GM21381 (cell line): Measurements from ENCODE around the gene ZNF446.
"Not testable (repeated sequence)": the region's sequence is repeated elsewhere in the genome, so short reads cannot be mapped to it uniquely, and the experiment has no call there.

Experiments used
- ATAC-seq: cut with Tn5 transposase; IDR thresholded peaks from one replicate; pipeline ENCODE4 v1.9.1; 2021; ENCODE audit warnings: mild to moderate bottlenecking, moderate library complexity; ENCODE audit not compliant: unreplicated experiment

Gene ZNF446

GRCh38 chr19:58499021-58499927 is 23.1 kb downstream of the ZNF446 start:
- peak; percentile 89 for ATAC-seq

GRCh38 chr19:58500242-58500641 is 24.1 kb downstream of the ZNF446 start:
- ATAC-seq = no peak

- not testable (repeated sequence) for ATAC-seq
Observed at GRCh38 chr19:58507602-58508223, 31.6 kb downstream of the ZNF446 start.

- ATAC-seq = no peak
Observed at GRCh38 chr19:58509731-58510083, 33.6 kb downstream of the ZNF446 start.

GRCh38 chr19:58510084-58510862 is 34.1 kb downstream of the ZNF446 start:
- ATAC-seq = no peak

GRCh38 chr19:58511353-58512208 is 35.4 kb downstream of the ZNF446 start, which contains the start of gene SLC27A5:
SLC27A5 (minus strand) TSS chr19:58511992; CDS start chr19:58511955, 37 bp downstream.
- ATAC-seq = no peak

GRCh38 chr19:58513213-58513693 is 37.1 kb downstream of the ZNF446 start:
- no peak for ATAC-seq

GRCh38 chr19:58513694-58514563 is 37.8 kb downstream of the ZNF446 start:
- peak; percentile 72 for ATAC-seq

- no peak for ATAC-seq
Observed at GRCh38 chr19:58514564-58515022, 38.4 kb downstream of the ZNF446 start.

GRCh38 chr19:58515259-58515658 is 39.1 kb downstream of the ZNF446 start:
- ATAC-seq = no peak

GRCh38 chr19:58516246-58516836 is 40.2 kb downstream of the ZNF446 start:
- no peak for ATAC-seq

- ATAC-seq = no peak
Observed at GRCh38 chr19:58516964-58517833, 41.0 kb downstream of the ZNF446 start.

- ATAC-seq = no peak
Observed at GRCh38 chr19:58518256-58519086, 42.3 kb downstream of the ZNF446 start.

GRCh38 chr19:58519087-58519354 is 42.9 kb downstream of the ZNF446 start:
- peak; percentile 3 for ATAC-seq

GRCh38 chr19:58519355-58520256 is 43.5 kb downstream of the ZNF446 start, which contains the start of gene ZBTB45:
ZBTB45 (minus strand) TSS chr19:58519810; CDS start chr19:58517673, 2,137 bp downstream.
- peak; percentile 80 for ATAC-seq

GRCh38 chr19:58520257-58520599 is 44.1 kb downstream of the ZNF446 start:
- no peak for ATAC-seq
